Dermis blood vessel endothelial cell (primary cell): ENCODE results near the gene HAUS3. TPM values are rescaled to one million over a fixed set of nuclear protein-coding genes. Genes with fewer than 3 reads are reported as not detected.
A peak's percentile ranks its signal among the peaks of the same experiment; 100 is the strongest.

Source experiments
- DNase-seq: peaks from one replicate; pipeline ENCODE4 v3.0.0; 2010
- total RNA-seq: library from RNA; depleted of rRNA; stranded (reverse); fragments of >200 nt; gene quantifications from 2 replicates; pipeline ENCODE4 v1.2.3, GENCODE V29; 2014

HAUS3 gene
- total RNA-seq, 1 donor from 2014 or later: 14.0 TPM

- DNase-seq: peak; percentile 100
Measured at GRCh38 chr4:2262145-2262943, 20.4 kb upstream of the HAUS3 start.

DNA sequence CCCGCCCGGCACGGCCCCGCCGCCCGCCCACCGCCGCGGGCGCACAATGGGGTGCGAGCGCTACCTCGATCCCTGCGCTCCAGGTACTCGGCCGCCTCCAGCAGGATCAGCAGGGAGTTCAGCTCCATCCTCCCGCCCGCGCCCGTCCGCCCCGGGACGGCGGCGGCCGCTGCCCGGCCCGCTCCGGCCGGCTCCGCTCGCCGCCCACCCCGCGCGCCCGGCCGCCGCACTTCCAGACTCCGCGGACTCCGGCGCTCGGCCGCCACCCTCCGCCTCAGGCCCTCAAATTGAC, 19.9 kb upstream of the HAUS3 start, which contains the start of gene MXD4:
Gene MXD4 (minus strand): TSS at position 257 of the 292 bp plus-strand sequence. CDS start 129 bp downstream, at position 128.
- DNase-seq: no peak

DNA sequence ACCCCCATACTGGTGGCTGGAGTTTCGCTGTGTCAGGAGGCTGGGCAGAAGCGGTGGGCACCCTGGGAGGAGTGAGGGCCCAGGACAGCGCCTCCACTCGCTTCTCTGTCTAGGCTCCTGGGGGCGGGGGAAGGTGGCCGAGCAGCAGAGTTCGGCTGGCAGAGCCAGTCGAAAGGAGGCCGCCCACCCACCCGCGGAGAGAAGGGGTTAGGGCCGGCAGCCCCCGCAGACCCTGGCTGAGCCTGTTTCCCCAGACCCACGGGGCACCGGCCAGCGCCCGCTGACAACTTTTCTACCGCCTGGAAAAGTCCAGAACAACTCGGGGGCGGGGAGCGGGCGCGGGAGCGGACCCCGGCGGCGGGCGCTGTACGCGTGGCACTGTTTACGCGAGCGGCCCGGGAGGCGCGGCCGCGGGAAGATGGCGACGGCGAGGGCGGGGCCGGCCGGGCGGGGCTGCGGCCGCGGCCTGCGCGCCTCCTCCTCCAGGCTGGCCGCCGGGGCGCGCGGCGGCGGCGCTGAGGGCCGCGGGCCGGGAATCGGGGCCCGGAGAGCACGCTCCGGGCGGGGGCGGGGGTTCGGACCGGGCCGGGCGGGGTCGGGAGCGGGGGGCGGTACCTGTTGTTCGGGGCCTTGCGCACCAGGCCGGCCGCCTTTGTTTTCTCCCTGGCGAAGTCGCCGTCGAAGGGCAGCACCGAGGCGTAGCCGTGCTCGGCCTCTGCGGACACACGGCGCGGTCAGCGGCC, 19.4 kb upstream of the HAUS3 start:
- DNase-seq: peak; percentile 67

DNA sequence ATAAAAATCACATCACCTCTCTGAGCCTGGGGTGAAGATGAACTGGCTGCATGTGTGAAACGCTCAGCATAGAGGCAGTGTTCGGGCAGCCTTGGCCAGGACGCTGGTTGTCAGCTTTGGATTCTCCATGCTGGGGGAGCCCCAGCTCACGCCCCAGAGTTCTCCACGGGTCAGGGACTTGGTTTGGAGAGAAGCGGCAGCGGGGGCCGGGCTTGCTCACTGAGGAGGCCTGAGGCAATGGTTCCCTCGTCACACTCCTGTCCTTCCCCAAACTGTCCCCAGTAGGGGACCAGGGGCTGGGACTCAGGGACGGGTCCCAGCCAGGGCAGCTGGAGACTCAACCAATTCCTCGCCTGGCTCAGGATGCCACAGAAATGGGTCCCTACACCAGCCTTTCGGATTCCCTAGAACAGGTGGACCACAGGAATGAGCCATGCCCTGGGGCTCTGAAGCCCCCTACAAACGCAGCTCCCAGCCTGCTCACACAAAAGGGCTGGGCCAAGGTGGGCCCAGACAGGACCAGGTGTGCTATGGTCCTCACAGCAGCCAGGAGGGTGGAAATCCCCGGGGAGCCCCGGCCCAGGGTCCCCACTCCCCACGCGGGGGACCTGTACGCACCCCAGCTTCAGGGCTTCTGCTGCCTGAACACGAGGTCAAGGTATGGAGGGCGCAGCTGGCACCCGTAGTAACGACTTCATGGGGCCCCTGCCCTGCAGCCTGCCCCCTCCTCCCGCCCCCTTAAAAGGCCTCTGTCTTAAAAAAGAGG, 18.6 kb upstream of the HAUS3 start:
- no peak for DNase-seq

- DNase-seq: no peak
Measured at GRCh38 chr4:2259541-2260343, 17.8 kb upstream of the HAUS3 start.

DNA sequence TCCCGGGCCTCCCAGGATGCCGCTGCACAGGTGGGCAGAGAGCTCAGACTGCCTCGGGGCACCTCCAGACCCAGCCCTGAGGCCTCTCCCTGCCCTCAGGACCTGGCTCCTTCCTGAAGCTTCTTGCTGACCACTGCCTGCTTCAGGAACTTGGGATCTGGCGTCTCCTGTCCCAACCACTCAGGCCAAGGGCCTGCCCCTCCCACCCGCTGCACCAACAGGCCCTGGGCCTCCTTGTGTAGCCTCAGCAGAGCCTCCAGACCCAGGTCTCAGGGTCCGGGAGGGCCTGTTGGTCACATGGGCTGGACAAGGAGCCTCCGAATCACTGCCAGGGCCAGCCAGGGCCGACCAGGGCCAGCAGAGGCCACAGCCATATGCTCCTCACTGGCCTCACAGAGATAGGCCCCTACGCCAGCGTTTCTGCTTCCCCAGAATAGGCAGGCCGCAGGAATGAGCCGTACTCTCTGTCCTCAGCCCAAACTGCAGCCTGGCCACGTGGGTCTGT, 17.2 kb upstream of the HAUS3 start:
- DNase-seq: no peak

DNA sequence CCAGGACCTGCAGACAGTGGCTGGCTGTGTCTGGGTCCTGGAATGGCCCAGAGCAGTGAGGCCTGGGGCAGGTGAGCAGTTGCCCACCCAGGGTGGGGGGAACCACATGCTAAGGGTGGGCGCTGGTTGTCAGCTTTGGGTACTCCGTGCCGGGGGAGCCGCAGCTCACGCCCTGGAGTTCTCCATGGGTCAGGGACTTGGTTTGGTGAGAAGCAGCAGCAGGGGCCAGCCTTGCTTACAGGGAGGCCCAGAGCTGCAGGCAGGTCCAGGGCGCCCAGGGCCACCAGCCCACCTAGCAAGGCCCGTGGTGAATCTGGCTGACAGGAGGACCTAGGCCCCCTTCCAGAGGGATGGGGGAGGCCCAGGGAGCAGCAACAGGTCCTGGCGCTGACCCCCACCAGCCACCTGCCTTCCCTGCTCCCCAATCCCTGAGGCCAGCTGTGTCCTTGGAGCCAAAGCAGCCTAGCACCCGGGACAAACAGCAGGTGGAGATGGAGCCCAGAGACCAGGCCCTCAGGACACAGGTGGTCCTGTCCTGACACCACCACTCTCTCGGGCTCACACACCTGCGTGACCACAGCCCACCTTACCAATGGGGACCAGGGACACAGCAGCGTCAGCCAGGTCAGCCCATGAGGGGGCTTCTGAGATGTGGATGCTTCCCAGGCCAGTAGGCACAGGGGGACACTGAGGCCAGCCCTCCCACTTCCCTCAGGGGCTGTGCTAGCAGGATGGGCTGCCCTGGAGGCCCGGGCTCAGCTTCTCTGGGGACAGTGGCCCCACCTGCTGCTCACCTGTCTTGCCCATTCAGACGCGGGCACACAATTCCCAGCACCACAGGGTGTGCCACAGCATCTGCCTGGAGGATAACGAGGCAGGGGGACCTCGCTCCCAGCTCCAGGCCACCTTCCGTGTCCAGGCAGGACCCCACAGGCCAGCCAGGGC, 16.4 kb upstream of the HAUS3 start:
- DNase-seq: no peak

DNA sequence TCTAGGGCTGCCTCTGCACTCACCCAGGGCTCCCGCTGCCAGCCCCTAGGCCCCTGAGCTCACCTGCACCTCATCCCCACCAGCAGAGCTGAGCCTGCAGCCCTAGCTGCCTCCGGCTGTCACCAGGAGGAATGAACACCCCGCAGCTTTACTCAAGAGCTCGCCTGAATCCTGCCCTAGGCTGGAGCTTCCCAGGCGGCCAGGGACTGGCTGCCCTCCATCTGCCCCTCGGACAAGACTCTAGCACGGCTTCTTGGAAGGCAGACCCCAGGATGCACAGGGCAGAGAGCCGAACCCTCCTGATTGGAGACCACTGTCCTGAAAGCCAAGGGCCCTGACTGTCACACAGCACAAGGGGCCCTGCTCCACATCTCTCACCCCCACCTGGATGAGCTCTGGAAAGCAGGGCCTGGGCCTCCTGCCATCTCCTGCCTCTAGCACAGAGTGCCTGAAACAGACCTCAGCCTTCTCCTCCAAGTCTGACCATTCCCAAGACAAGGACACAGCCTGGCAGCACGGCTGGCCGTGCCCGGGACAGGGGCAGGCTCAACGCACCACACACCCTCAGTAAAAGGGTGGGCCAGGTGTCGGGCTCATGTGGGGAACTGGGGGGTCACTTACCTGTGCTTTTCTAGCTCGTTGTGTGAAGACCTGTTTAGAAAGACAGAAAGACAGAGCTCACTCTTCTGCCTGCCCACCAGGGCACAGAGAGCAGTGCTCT, 15.6 kb upstream of the HAUS3 start:
- DNase-seq: no peak

DNA sequence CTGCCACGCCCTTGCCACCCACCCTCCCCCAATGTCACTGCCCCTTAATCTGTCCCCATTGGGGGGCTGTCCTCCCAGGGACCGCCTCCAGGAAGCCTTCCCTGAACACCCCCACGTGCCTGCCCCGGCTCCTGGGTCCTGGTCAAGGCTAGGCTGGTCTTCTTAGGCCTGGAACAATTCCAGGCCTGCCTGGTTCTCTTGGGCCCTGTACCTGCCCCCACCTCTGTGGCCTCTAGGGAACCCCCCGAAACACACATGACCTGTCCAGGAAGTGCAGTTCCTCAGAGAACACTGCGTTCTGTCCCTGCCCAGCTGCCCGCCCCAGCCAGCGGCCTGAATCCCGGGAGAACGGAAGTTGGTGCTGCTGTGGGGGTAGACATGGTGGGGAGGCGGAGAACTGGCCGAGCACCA, 14.9 kb upstream of the HAUS3 start:
- peak; percentile 68 for DNase-seq

- DNase-seq: no peak
Measured at GRCh38 chr4:2256156-2256731, 14.3 kb upstream of the HAUS3 start.

GRCh38 chr4:2255501-2256155, 13.7 kb upstream of the HAUS3 start:
- DNase-seq: peak; percentile 38

- no peak for DNase-seq
Measured at GRCh38 chr4:2254665-2255500, 13.0 kb upstream of the HAUS3 start.

- DNase-seq: no peak
Measured at GRCh38 chr4:2253160-2254084, 11.5 kb upstream of the HAUS3 start.

DNA sequence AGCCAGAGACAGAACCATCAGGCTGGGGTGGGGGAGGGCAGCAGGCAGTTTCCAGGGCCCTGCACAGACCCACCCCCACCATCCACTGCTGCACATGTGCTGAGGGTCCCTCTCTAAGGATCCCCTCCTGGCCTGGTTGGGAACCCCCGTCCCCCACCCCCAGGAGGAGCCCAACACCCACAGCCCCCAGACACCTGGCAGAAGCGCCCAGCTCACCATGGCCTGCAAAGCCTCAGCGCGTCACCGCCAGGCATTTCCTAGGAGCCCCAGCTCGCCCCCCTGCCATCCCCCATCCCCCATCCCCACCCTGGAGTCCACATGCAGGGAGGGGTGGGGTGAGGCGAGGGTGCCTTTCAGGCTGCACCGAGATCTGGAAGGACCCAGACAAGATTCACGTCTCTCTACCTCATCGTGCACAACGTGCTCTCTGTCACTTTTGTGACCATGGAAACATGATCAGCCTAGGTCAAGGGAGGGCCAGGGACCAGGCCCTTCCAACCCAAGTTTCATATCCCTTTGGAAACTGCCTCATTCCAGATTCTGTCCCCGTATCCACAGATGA, 10.7 kb upstream of the HAUS3 start:
- no peak for DNase-seq

DNA sequence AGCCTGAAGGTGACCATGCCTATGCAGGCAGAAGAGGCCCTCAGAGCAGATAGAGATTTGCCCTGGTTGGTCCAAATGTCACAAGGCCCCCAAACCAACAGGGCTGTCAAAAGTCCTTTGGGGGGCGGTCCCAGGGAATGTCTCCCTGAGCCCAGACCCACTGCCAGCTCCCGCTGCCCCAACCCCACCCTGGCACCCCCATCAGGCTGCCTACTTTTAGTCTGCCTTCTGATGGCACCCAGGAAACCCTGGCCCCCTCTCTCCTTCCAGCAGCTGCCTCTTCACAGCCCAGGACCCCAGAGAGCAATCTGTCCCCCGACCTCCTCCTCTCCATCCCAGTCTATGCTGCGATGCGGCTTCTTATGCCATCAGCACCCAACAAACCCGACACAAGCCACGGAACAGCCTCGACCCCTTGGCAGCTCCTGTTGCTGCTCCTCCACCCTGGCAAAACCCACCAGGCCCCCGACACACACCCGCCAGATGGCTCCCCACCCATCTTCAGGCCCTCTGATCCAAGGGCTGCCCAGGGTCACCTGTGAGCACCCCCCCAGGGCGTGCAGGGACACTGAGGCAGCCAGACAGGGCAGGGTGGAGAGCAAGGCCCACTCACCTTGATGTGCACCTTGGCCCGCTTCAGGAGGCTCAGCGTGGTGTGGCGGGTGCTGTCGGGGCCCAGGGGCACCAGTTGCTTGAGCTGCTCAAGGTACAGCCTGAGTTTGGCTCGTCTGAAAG, 10.0 kb upstream of the HAUS3 start:
- DNase-seq: no peak

DNA sequence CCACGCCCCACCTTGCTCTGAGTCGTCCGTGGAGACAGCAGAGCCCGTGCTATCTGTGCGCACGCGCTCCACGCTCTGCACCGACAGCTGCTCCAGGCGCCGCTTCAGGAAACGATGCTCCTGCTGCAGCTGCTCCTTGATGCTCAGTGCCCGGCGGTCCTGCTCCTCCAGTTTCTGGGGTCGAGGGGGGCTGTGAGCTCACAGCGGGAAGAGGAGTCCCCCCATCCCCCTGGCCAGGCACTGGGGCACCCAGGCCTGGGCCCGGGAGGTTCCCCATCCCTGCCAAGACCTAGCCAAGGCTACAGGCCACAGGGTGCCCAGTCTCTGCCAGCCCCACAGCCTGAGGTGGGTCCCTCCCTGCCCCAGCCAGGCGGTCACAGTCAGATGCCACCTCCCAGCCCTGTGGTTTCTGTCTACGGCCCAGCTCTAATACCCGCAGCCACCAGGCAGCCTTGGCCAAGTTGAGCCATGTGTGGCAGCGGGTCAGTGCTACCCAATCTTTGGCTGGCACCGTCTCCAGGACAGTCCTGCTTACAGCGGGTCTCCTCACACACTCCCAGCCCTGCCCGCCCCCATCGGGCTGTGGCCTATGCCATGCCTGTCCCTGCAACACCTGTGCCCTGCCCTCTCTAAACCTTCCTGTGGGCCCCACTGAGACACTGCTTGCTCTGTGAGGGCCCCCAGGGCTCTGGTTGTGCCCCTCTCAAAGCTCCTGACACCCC, 9.3 kb upstream of the HAUS3 start:
- DNase-seq: no peak
